ENCODE data around the gene SPSB4. TPM values are rescaled to one million over a fixed set of nuclear protein-coding genes. Genes with fewer than 3 reads are reported as not detected.
"Not testable (repeated sequence)": the region's sequence is repeated elsewhere in the genome, so short reads cannot be mapped to it uniquely, and the experiment has no call there.

SPSB4 gene
- total and polyA plus RNA-seq, 7 donors = 0.10 to 1.4 (median 0.44) TPM; not detected in 1

DNA sequence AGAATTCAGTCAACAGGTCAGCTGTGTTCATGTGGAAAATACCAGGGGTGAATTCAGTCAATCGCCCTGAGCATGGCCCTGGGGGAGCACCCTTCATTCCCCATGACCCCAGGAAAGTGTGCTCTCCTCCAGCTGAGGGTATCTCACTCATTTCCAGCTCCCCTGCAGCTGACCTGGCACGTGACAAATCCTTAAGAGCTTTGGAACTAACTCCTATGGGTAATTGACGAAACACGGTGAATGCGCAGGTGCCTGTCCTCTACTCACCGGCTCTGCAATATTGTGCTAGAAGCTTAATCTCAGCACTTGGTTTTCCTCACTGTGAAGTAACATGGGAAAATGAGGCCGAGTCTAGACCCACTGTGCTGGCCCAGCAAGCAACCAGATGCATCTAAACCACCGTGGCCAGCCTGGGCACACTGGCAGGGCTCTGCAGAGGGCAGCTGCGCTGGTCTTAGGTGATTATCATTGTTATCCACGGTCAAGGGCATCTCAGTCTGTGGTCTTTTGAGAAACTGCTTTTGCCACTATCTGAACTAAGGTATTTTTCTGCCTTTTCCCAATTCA is 63.1 kb downstream of the SPSB4 start:
- peak overlapping the region in 2 of 4 donors; percentile 38 to 40 for H3K27ac ChIP-seq
- H3K4me3 ChIP-seq = no peak overlapping the region
- no peaks in the 10 kb centered on the region for H3K27me3 ChIP-seq
- no peaks in the 10 kb centered on the region for H3K4me1 ChIP-seq
- WGBS, 2 donors = 79 to 91% methylated on average over 10 of the region's 10 CpGs
- DNase-seq = no peak
- no peaks in the 10 kb centered on the region for H3K36me3 ChIP-seq
- intact Hi-C loops (cut with DNase I) = no loop called here
- no peak for TF ChIP-seq EP300 (IDR thresholded peaks at IDR 0.05)
- no peak for TF ChIP-seq POLR2A (IDR thresholded peaks at IDR 0.05)
- TF ChIP-seq POLR2AphosphoS5 (IDR thresholded peaks at IDR 0.05) = no peak
- TF ChIP-seq, protein P1, sequence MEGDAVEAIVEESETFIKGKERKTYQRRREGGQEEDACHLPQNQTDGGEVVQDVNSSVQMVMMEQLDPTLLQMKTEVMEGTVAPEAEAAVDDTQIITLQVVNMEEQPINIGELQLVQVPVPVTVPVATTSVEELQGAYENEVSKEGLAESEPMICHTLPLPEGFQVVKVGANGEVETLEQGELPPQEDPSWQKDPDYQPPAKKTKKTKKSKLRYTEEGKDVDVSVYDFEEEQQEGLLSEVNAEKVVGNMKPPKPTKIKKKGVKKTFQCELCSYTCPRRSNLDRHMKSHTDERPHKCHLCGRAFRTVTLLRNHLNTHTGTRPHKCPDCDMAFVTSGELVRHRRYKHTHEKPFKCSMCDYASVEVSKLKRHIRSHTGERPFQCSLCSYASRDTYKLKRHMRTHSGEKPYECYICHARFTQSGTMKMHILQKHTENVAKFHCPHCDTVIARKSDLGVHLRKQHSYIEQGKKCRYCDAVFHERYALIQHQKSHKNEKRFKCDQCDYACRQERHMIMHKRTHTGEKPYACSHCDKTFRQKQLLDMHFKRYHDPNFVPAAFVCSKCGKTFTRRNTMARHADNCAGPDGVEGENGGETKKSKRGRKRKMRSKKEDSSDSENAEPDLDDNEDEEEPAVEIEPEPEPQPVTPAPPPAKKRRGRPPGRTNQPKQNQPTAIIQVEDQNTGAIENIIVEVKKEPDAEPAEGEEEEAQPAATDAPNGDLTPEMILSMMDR (IDR thresholded peaks at IDR 0.05) = no peak
- peaks cover 0 to 2% (median 0%) of the 10 kb centered on the region in 4 donors for H3K9me3 ChIP-seq

DNA sequence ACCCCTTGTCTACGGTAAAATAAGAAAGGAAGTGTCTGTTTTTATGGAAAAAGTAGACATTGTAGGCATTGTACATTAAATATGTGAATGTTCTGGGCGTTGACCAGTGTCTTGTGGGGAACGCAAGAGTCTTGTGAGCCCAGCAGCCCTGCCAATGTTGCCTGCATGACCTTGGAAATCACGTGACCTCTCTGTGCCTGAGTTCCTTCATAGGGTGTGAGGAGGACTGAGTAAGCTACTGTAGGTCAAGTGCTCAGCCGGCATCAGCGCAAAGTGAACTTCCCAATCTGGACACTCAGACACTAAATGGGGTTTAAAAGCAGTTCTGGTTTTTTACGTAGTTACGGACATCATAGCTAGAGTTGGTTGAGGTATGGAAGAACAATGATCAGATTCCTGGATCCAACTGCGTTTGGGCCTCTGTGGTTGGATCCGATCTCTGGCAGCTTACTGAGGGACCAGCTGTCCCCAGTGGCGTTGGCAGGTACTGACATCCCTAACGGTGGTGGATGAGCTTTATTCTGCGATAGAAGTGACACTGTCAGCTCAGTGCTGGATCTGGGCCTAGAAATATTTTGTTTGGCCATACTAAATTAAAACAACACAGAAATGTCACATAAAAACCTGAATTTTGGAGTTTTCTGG is 63.8 kb downstream of the SPSB4 start:
- Histone ChIP-seq H3K4me3 (no peak overlapping the region), H3K36me3 (no peaks in the 10 kb centered on the region), H3K27ac (peak overlapping the region; percentile 10 to 55 (median 39)), H3K4me1 (no peaks in the 10 kb centered on the region), H3K9me3 (peaks cover 0 to 2% (median 0%) of the 10 kb centered on the region in 4 donors), H3K27me3 (no peaks in the 10 kb centered on the region)
- DNase-seq = no peak
- intact Hi-C loops (cut with DNase I) = no loop called here
- TF ChIP-seq EP300 (IDR thresholded peaks at IDR 0.05) = no peak
- TF ChIP-seq, protein P1 (IDR thresholded peaks at IDR 0.05) = peak in 1 of 4 experiments; percentile 20
- 61 to 78% methylated on average over 13 of the region's 13 CpGs for whole genome bisulfite sequencing, 2 donors

DNA sequence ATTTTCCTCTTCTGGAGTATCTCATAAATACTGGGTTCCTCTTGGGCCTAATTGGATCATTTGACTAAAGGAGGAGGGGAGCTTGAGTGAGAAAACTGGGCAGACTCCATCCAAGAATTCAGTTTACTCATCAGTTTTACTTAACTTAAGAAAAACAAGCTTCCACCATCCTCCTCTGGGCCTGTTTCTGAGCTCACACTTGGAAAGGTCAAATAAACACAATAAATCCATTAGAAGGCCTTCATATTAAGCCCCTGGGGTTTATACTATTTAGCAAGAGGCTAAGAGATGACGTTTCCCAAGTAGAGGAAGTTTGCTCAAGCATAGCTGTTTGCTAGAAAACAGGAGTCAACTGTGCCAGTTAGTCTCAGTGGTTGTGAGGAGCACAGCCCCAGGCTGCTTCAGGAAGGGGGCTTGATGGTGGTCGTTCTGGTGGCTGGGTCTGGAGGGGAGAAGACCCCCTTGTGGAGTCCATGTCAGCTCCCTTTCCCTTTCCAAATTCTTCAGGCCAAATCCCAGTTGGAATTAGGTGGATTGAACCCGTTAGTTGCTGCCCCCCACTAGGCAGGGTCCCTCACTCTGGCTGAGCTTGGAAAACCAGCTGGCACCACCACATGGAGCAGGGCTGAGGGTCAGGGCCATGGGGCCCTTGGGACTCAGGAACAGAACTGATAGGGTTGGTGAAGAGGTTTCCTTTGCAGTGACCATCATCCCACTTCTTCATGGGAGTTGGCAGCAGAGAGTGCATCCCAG is 64.8 kb downstream of the SPSB4 start:
- TF ChIP-seq POLR2AphosphoS5 (IDR thresholded peaks at IDR 0.05) (peak in 3 of 4 donors; percentile 31 to 63 (median 46)), POLR2A (IDR thresholded peaks at IDR 0.05) (no peak)
- H3K27ac ChIP-seq = peak overlapping the region; percentile 46 to 59 (median 52)
- H3K9me3 ChIP-seq = peaks cover 0 to 2% (median 0%) of the 10 kb centered on the region in 4 donors
- H3K4me1 ChIP-seq = no peaks in the 10 kb centered on the region
- intact Hi-C loops (cut with DNase I) = no loop called here
- no peaks in the 10 kb centered on the region for H3K27me3 ChIP-seq
- H3K36me3 ChIP-seq = no peaks in the 10 kb centered on the region
- H3K4me3 ChIP-seq = no peak overlapping the region
- 38 to 54% methylated on average over 3 of the region's 3 CpGs for WGBS, 2 donors
- DNase-seq = peak; percentile 77

DNA sequence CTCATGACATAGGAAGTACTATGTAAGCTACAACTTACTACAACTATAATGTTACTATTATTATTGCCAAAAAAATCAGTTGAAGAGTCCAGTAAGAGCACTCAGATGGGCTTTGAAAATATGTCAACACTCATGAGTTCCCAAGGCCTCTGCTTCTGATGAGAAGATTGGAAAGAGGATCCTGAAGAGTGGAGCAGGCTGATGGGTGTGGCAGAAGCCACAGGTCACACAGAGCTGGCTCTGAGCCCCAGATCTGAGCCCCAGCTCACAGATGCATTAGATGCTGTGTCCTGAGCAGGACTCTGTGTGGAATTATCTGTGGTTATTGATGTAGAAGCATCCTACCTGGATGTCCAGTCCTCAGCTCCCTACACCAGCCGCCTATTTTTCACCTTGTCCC is 65.6 kb downstream of the SPSB4 start:
- H3K4me3 ChIP-seq = no peak overlapping the region
- no peak for DNase-seq
- 97% methylated on average over 1 of the region's 1 CpG for WGBS, 2 donors
- H3K36me3 ChIP-seq = no peaks in the 10 kb centered on the region
- H3K4me1 ChIP-seq = no peaks in the 10 kb centered on the region
- no peak overlapping the region for H3K27ac ChIP-seq
- TF ChIP-seq POLR2A (IDR thresholded peaks at IDR 0.05) = no peak
- no peak for TF ChIP-seq POLR2AphosphoS5 (IDR thresholded peaks at IDR 0.05)
- no peak for TF ChIP-seq EP300 (IDR thresholded peaks at IDR 0.05)
- TF ChIP-seq, protein P1 (IDR thresholded peaks at IDR 0.05) = no peak
- peaks cover 0 to 2% (median 0%) of the 10 kb centered on the region in 4 donors for H3K9me3 ChIP-seq
- intact Hi-C loops (cut with DNase I) = no loop called here
- no peaks in the 10 kb centered on the region for H3K27me3 ChIP-seq

DNA sequence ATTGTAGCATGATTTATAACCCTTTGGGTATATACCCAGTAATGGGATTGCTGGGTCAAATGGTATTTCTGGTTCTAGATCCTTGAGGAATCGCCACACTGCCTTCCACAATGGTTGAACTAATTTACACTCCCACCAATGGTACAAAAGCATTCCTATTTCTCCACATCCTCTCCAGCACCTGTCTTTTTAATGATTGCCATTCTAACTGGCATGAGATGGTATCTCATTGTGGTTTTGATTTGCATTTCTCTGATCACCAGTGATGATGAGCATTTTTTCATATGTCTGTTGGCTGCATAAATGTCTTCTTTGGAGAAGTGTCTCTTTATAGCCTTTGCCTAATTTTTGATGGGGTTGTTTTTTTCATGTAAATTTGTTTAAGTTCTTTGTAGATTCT is 66.8 kb downstream of the SPSB4 start:
- intact Hi-C loops (cut with DNase I); H3K36me3 ChIP-seq; H3K4me1 ChIP-seq; H3K9me3 ChIP-seq; H3K27ac ChIP-seq; H3K4me3 ChIP-seq; DNase-seq; H3K27me3 ChIP-seq: not testable (repeated sequence)
- 72 to 93% methylated on average over 1 of the region's 1 CpG for WGBS, 2 donors
